COR-L47 (cell line): Measurements from ENCODE around the gene FOXO1.

Source experiments
- DNase-seq: peaks from one replicate; lab custom pipeline; 2025; lab: John Stamatoyannopoulos, UW

The FOXO1 gene

GRCh38 chr13:40580566-40581276, 85.7 kb downstream of the FOXO1 start:
- no peak for DNase-seq

GRCh38 chr13:40579535-40579934, 86.9 kb downstream of the FOXO1 start:
- no peak for DNase-seq

- DNase-seq = no peak
Observed at GRCh38 chr13:40578055-40578454, 88.4 kb downstream of the FOXO1 start.

- DNase-seq = no peak
Observed at GRCh38 chr13:40576369-40576768, 90.1 kb downstream of the FOXO1 start.

GRCh38 chr13:40572961-40573360, 93.5 kb downstream of the FOXO1 start:
- no peak for DNase-seq

GRCh38 chr13:40571338-40571963, 95.0 kb downstream of the FOXO1 start:
- DNase-seq = no peak

GRCh38 chr13:40570930-40571329, 95.5 kb downstream of the FOXO1 start:
- DNase-seq = no peak

GRCh38 chr13:40569024-40569350, 97.5 kb downstream of the FOXO1 start:
- DNase-seq = no peak

- DNase-seq = no peak
Observed at GRCh38 chr13:40568246-40569023, 98.0 kb downstream of the FOXO1 start.

- DNase-seq = no peak
Observed at GRCh38 chr13:40566811-40567210, 99.6 kb downstream of the FOXO1 start.

GRCh38 chr13:40565282-40566148, 100.9 kb downstream of the FOXO1 start:
- no peak for DNase-seq

GRCh38 chr13:40564342-40565001, 102.0 kb downstream of the FOXO1 start:
- DNase-seq = no peak

- no peak for DNase-seq
Observed at GRCh38 chr13:40563350-40564125, 102.9 kb downstream of the FOXO1 start.

- DNase-seq = no peak
Observed at GRCh38 chr13:40562975-40563349, 103.5 kb downstream of the FOXO1 start.

- DNase-seq = no peak
Observed at GRCh38 chr13:40559915-40560314, 106.5 kb downstream of the FOXO1 start.

- DNase-seq = no peak
Observed at GRCh38 chr13:40558656-40559055, 107.8 kb downstream of the FOXO1 start.

GRCh38 chr13:40556453-40556852, 110.0 kb downstream of the FOXO1 start:
- DNase-seq = no peak

GRCh38 chr13:40553356-40553755, 113.1 kb downstream of the FOXO1 start:
- DNase-seq = no peak

- DNase-seq = no peak
Observed at GRCh38 chr13:40552895-40553294, 113.5 kb downstream of the FOXO1 start.

- no peak for DNase-seq
Observed at GRCh38 chr13:40550130-40550529, 116.3 kb downstream of the FOXO1 start.

GRCh38 chr13:40549500-40550094, 116.8 kb downstream of the FOXO1 start:
- no peak for DNase-seq
